Gastroesophageal sphincter (tissue), 3 donors: Measurements from ENCODE around the gene KCNIP3.

Experiments
- EP300 ChIP-seq: sonication (generic); formaldehyde crosslinking; IDR thresholded peaks from one replicate; pipeline ENCODE4 v1.6.1; 2017; ENCODE audit warnings: antibody characterized with exemption, mild to moderate bottlenecking
- POLR2A ChIP-seq, 2 donors: fragments of 450-650 bp; IDR thresholded peaks; one replicate each; pipeline ENCODE4 v1.6.1; 2017; ENCODE audit warnings: antibody characterized with exemption in 2 of 2, mild to moderate bottlenecking in 2 of 2, moderate library complexity in 1 of 2
- POLR2AphosphoS5 ChIP-seq: sonication (generic); formaldehyde crosslinking; IDR thresholded peaks from one replicate; pipeline ENCODE4 v1.6.1; 2017; ENCODE audit warnings: antibody characterized with exemption
- TF ChIP-seq, protein P1 (sequence below), 4 experiments: fragments of 200-600 bp in 2 of 4; fragments of 450-650 bp in 2 of 4; sonication (generic) in 1 of 4; IDR thresholded peaks; one replicate each; pipeline ENCODE4 v1.5.1; 2017 to 2019; ENCODE audit warnings: antibody characterized with exemption in 4 of 4, mild to moderate bottlenecking in 2 of 4, moderate library complexity in 2 of 4

DNA sequence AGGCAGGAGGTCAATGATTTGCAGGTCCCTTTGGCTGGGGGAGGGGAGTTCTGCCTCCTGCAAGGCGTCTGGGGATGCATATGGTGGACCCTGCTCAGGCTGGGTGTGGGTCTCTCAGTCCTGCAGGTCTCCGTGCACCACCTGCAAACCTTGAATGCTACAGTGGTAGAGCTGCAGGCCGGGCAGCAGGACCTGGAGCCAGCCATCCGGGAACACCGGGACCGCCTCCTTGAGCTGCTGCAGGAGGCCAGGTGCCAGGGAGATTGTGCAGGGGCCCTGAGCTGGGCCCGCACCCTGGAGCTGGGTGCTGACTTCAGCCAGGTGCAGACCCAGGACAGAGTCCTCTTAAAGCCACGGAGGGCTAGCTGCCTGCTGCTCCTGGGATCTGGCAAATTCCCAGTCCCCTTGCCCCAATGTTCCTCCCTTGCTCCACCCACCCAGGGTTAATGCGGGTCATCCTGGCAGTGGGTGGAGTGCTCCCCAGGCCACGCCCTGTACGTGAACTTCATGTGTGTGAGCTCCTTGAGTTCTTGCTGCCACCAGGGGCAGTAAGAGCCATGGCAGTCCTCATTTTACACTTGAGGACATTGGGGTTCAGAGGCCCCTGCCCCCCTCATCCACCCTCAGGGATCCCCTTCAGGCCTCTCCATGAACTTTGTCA lies 19.8 kb upstream of the KCNIP3 start:
- TF ChIP-seq POLR2A (IDR thresholded peaks at IDR 0.05) (no peak), EP300 (no peak), POLR2AphosphoS5 (no peak)
- TF ChIP-seq, protein P1, sequence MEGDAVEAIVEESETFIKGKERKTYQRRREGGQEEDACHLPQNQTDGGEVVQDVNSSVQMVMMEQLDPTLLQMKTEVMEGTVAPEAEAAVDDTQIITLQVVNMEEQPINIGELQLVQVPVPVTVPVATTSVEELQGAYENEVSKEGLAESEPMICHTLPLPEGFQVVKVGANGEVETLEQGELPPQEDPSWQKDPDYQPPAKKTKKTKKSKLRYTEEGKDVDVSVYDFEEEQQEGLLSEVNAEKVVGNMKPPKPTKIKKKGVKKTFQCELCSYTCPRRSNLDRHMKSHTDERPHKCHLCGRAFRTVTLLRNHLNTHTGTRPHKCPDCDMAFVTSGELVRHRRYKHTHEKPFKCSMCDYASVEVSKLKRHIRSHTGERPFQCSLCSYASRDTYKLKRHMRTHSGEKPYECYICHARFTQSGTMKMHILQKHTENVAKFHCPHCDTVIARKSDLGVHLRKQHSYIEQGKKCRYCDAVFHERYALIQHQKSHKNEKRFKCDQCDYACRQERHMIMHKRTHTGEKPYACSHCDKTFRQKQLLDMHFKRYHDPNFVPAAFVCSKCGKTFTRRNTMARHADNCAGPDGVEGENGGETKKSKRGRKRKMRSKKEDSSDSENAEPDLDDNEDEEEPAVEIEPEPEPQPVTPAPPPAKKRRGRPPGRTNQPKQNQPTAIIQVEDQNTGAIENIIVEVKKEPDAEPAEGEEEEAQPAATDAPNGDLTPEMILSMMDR (IDR thresholded peaks at IDR 0.05) = no peak
